Activated CD8-positive, alpha-beta memory T cell treated with anti-CD3 and anti-CD28 coated beads, Interleukin-2, amount 50 U/mL, for 24 hours (primary cell): ENCODE measurements around the gene CDC42SE1.

Experiments
- DNase-seq: peaks from one replicate; pipeline ENCODE4 v3.0.0-alpha.2; 2020; ENCODE audit errors: extremely low read depth

Gene CDC42SE1

DNA sequence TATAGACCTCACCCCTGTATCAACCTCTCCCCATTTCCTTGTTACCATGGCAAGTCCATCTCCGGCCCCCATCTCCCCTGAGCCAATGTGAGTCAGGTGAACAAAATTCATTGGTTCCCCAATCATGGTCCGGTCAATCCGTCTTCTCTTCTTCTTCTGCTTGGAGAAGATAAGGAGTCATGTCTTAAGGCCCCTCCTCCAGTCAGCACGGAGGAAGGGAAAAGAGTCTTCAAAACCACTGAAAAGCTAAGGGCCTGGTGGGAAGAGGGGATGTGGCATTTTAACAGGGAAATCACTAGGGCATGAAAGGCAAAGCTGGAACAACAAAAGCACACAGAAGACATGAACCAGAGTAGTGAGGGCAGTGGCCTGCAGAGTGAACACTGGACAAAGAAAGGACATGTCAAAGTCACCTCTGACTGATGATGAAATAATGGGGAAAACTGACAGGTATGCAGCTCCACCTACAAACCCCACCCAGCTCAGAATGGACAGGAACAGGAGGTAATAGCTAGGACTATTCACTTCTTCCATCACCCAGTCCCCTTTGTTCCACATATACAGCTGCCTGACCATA lies 4.4 kb downstream of the CDC42SE1 start:
- no peak for DNase-seq

GRCh38 chr1:151051356-151052009 lies 7.9 kb downstream of the CDC42SE1 start:
- no peak for DNase-seq

GRCh38 chr1:151050051-151050688 lies 9.3 kb downstream of the CDC42SE1 start:
- DNase-seq, result no peak

- no peak for DNase-seq
These were observed 10.0 kb downstream of the CDC42SE1 start for GRCh38 chr1:151049458-151049857.

DNA sequence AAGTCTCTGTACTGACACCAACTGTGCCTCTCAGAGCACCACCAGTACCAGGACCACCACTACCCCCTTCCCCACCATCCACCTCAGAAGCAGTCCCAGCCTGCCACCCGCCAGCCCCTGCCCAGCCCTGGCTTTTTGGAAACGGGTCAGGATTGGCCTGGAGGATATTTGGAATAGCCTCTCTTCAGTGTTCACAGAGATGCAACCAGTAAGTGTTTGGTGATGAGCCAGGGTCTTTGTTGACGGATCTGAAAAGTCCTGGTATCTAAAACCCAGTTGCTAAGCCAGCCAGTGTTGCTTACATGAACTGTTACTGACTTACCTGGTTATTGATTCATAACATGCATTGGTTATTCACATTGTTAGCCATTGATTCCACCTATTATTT lies 10.8 kb downstream of the CDC42SE1 start:
- no peak for DNase-seq

- no peak for DNase-seq
These were observed 11.3 kb downstream of the CDC42SE1 start for GRCh38 chr1:151047925-151048644.

DNA sequence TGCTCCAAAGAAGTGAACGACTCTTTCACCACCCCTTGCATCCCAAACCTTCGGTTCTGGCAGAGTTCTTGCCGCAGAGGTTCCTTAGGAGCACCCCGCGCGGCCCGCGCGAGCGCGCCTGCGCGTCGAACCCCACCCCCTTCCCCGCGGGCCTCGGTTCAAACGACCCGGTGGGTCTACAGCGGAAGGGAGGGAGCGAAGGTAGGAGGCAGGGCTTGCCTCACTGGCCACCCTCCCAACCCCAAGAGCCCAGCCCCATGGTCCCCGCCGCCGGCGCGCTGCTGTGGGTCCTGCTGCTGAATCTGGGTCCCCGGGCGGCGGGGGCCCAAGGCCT lies 11.9 kb downstream of the CDC42SE1 start, which contains the start of gene C1orf56:
Gene C1orf56 (plus strand): TSS at position 161 of the 334 bp plus-strand sequence. CDS start 97 bp downstream, at position 258.
- DNase-seq, result no peak

DNA sequence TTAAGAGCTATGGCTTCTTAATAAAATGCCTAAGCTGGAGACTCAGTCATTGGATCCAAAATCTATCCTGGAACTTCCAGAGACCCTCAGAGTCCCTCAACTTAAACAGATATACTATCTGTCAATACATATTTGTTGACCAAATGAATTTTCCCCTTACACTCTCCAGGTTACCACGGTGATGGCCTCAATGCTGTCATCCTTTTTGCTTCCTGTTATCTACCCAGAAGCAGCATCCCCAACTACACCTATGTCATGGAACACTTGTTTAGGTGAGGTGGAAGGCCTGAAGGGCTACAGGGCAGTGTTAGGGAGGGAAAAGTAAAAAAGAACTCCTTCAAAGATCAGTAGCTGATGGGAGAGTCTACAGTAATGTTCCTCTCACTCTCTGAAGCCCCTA lies 16.3 kb downstream of the CDC42SE1 start:
- DNase-seq, result no peak

DNA sequence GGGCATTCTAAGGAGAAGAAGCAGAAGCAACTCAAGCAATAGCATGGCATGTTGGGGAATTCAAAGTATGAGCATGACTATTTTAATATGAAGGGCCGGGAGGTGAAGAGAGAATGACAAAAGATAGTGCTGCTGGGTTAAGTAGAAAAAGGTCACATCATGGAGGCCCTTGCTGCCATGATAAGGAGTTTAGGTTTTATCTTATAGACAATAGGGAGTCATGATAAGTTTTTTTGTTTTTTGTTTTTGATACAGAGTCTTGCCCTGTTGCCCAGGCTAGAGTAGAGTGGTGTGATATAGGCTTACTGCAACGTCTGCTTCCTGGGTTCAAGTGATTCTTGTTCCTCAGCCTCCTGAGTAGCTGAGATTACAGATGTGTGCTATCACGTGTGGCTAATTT lies 19.9 kb downstream of the CDC42SE1 start:
- no peak for DNase-seq

DNA sequence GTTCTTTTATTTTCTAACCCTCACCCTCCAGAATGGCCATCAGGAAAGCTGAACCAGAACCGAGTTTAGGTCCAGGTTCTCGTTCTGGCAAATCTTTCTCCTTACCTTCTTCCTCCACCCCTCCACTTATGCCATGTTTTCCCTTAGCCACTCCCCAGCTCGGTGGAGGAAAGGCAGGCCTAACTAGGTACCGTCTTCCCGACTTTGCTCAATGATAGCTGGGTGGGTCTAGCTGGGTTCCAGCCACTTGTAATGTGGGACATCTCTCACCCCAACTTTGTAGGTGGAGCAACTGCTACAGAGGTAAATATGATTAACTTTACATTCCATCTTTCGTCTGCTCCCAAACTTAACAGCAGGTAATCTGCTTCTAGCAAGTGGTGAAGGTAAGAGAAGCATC lies 22.4 kb downstream of the CDC42SE1 start:
- DNase-seq, result no peak

- DNase-seq, result no peak
These were observed 23.1 kb downstream of the CDC42SE1 start, which contains the start of gene BNIPL for GRCh38 chr1:151036356-151036755. Gene BNIPL (plus strand): TSS chr1:151036586. CDS start chr1:151036726, 140 bp downstream.

- DNase-seq, result no peak
These were observed 24.3 kb downstream of the CDC42SE1 start for GRCh38 chr1:151035167-151035566.

DNA sequence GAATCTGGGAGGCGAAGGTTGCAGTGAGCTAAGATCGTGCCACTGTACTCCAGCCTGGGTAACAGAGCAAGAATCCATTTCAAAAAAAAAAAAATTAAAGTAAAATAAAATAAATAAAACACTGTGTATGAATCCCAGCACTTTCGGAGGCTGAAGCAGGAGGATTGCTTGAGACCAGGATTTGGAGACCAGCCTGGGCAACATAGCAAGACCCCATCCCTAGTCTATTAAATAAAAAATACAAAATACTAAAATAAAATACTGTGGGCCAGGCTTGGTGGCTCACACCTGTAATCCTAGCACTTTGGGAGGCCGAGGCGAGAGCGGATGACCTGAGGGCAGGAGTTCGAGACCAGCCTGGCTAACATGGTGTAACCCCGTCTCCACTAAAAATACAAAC lies 27.3 kb downstream of the CDC42SE1 start:
- DNase-seq, result no peak

- no peak for DNase-seq
These were observed 33.0 kb downstream of the CDC42SE1 start for GRCh38 chr1:151026460-151026859.

DNA sequence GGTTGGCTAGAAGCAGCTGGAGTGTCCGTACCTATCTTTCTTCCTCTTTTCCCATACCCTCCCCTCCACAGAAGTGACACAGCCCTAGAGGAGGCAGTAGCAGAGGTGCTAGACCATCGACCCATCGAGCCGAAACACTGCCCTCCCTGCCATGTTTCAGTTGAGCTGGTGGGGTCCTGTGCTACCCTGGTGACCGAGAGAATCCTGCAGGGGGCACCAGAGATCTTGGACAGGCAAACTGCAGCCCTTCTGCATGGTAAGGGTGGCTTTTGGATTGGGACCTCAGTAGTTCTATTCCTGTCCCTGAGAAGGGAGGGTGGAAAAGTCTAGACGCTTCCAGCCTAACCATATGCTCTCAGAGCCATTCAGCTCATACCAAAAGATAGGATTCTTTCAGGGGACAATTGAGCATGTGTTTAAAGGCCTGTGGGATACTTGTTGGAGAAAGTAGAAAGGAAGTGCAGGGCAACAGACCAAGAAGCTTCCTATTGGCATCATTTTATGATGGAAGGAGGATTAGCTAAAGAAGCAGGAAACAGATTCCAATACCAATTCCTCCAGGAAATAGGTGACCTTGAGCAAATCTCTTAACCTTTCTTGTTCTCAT lies 34.8 kb downstream of the CDC42SE1 start:
- peak; percentile 53 for DNase-seq

- DNase-seq, result no peak
These were observed 45.9 kb downstream of the CDC42SE1 start for GRCh38 chr1:151013518-151013917.

- no peak for DNase-seq
These were observed 46.5 kb downstream of the CDC42SE1 start for GRCh38 chr1:151012684-151013471.

GRCh38 chr1:151011154-151011850 lies 48.1 kb downstream of the CDC42SE1 start:
- DNase-seq, result no peak

GRCh38 chr1:151010346-151010726 lies 49.1 kb downstream of the CDC42SE1 start:
- no peak for DNase-seq

DNA sequence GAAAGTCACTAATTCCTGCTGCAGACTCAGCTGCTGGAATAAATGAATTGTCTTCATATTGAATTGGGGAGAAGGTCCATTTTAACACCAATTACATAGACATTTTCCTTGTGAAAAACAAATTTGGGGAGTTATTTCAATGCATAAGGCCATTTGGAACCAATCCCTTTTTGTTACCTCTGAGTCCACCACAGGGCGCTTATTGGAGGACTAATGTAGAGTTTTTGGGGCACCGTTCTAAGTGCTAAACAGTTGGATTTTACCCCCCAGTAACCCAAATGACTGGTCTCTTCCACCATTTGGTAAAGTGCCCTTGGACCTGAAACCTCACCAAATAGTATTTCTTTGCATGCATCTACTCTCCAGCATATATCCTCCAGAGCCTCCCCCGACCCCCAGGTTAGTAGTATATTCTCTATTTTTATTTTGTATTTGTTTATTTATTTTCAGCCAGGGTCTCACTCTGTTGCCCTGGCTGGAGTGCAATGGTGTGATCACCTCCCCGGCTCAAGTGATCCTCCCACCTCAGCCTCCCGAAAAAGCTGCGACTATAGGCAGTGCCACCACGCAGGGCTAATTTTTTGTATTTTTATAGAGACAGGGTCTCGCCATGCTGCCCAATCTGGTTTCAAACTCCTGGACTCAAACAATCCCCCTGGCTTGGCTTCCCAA lies 49.6 kb downstream of the CDC42SE1 start:
- DNase-seq, result no peak
